Stimulated activated CD4-positive, alpha-beta T cell treated with anti-CD3 and anti-CD28 coated beads, Interleukin-12 subunit alpha, Interleukin-12 subunit beta, amount 100 ng/mL, for 24 hours (primary cell): ENCODE results near the gene TMEM41B.
"Not testable (repeated sequence)": the region's sequence is repeated elsewhere in the genome, so short reads cannot be mapped to it uniquely, and the experiment has no call there.

ENCODE experiments used
- DNase-seq, 2 experiments: peaks; one replicate each; pipeline ENCODE4 v3.0.0-alpha.2; 2020; ENCODE audit warnings: low read depth in 2 of 2

The TMEM41B gene

GRCh38 chr11:9260838-9261146 lies 53.6 kb downstream of the TMEM41B start:
- DNase-seq = not testable (repeated sequence)

DNA sequence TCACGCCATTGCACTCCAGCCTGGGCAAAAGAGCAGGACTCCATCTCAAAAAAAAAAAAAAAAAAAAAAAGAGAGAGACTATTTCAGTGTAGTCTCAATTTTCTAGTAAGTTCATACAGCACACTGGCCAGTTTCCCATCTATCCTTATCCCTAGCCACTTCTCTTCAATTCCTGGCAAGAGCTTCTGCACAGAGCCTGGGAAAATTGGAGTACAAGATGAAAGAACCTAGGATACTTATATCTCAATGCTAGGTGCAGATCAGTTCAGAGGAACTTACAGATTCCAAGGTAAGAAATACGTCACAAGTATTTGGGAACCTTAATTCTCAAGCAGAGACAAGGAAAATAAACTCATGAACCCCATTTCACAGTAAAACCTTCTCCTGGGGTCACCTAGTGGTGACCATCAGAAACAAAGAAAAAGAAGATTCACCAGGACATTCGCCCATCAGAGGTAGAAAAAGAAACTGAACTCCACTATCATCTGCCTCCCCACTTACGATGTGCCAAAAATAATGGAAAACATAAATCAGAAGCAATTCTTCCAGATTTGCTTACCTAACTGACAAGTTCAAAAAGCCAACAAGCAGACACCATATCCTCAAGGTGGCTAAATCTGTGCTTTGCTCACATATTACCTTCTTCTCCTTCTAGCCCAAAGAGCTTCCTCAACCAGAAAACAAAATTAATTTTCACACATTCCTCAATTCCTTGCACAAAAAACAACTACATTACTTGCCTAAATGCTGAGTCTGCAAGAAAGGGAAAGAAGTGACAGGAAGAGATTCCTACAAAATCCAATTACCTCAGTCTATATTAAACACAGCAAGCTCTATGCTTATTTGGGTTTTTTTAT lies 54.2 kb downstream of the TMEM41B start:
- DNase-seq = no peak

DNA sequence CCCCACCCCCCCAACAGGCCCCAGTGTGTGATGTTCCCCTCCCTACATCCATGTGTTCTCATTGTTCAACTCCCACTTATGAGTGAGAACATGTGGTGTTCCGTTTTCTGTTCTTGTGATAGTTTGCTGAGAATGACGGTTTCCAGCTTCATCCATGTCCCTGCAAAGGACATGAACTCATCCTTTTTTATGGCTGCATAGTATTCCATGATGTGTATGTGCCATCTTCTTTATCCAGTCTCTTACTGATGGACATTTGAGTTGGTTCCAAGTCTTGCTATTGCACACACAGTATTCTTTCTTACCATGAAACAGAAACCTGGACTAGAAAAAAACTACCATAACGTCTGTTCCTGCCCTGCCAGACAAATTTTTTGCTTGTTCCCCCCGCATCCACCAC lies 56.1 kb downstream of the TMEM41B start:
- not testable (repeated sequence) for DNase-seq

DNA sequence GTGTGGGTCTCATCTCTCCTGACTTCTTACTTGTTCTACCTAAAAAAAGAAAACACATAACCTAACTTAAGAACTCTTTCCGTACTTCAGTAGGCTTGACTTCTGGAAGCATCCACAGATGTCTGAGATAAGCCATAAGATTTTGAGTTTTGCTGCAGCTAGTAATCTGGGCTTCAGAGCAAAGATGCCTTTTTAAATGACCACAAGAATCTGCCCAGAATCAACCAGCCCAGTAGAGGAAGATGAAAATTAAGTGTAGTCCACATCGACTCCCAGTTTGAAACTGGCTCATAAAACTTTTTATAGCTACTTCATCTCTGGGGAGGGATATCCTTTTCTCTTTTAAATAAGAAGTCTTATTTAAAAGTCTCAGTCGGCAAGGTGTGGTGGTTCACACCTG lies 60.0 kb downstream of the TMEM41B start:
- no peak for DNase-seq

DNA sequence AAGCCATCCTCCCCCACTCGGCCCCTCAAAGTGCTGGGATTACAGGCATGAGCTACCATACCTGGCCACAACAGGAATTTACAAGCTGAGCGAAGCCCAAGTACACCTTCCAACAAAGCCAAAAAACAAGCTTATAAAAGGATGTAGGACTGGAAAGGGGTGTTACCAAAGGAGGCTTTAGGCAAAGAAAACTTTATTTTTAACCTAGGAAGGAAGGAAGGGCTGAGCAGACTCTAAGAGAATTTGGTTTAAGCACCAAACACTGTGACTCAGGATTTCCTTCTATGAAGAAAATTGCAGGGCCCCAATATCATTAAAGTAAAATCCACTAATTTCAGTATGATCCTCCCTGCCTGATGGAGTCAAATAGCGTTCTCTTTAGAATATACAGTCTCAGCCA lies 61.3 kb downstream of the TMEM41B start:
- DNase-seq = no peak

DNA sequence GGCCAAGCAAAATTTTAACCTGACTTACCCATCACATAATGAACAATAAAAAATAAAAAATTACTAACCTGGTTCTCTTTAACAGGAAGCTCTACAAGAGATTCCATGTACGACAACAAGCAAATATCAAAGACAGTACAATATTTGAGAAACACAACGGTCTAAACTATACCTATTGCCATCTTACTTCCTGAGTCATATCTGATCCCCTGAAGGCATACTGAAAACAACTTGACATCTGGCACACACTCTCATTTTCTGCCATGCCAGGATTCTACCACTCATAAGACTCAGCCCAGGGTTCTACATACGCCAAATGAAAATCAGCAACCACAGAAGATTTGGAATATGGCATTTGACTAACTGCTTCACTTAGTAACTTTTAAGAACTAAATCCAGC lies 63.1 kb downstream of the TMEM41B start:
- no peak for DNase-seq

DNA sequence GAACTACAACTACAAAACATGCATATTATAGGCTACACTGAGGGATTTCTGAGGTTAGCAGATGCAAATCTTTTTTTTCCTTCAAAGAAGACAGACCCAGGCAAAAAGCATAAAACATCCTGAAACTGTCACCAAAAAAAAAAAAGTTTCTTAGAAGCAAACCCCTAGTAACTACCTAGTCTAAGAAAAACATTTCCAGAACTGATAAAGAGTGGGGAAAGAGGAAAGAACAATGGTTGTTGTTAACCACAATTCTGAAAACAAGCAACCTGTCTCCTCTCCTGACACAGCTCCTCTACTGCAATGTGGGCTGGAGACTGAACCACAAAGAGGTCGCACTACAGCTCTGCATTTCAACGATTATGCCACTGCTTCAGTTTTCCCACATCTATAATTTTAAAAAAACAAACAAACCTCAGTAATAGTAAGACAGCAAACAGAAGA lies 64.2 kb downstream of the TMEM41B start:
- DNase-seq = peak in 1 of 2 experiments; percentile 14

- no peak for DNase-seq
Measured at GRCh38 chr11:9249252-9249651, 65.1 kb downstream of the TMEM41B start.

- no peak for DNase-seq
Measured at GRCh38 chr11:9247863-9248262, 66.5 kb downstream of the TMEM41B start.

DNA sequence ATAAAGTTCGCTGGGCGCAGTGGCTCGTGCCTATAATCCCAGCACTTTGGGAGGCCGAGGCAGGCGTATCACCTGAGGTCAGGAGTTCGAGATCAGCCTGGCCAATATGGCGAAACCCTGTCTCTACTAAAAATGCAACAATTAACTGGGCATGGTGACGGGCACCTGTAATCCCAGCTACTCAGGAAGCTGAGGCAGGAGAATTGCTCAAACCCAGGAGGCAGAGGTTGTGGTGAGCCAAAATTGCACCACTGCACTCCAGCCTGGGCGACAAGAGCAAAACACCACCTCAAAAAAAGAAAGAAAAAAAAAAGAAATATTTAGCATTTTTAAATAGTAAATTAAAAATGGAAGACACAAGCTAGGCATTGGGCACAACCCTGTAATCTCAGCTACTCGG lies 78.2 kb downstream of the TMEM41B start:
- not testable (repeated sequence) for DNase-seq

GRCh38 chr11:9232482-9232881 lies 81.9 kb downstream of the TMEM41B start:
- no peak for DNase-seq

- DNase-seq = no peak
Measured at GRCh38 chr11:9231848-9232177, 82.6 kb downstream of the TMEM41B start.
